GM23338 (cell line): ENCODE measurements around the gene LRMDA. TPM values are rescaled to one million over a fixed set of nuclear protein-coding genes. Genes with fewer than 3 reads are reported as not detected.

ENCODE experiments used
- ATAC-seq: fragments of 200-7000 bp; cut with Tn5 transposase; 3 replicates; pipeline ENCODE4 v1.9.1; 2020
- DNase-seq: peaks from one replicate; pipeline ENCODE4 v3.0.0-alpha.2; 2015; ENCODE audit warnings: low spot score
- H2AFZ ChIP-seq: fragments of 200-600 bp; sonication (generic); 2 replicates; pipeline ENCODE4 v1.8.0; 2016; ENCODE audit warnings: antibody characterized with exemption, mild to moderate bottlenecking, moderate library complexity
- H3F3A ChIP-seq: fragments of 200-600 bp; sonication (generic); replicated peaks from 2 replicates; pipeline ENCODE4 v1.8.0; 2017; ENCODE audit warnings: antibody characterized with exemption, mixed run types, low read depth
- H3K27ac ChIP-seq: fragments of 200-600 bp; sonication (generic); 2 replicates; pipeline ENCODE4 v1.6.1; 2016; ENCODE audit warnings: low read depth
- H3K27me3 ChIP-seq: fragments of 200-600 bp; sonication (generic); 2 replicates; pipeline ENCODE4 v1.8.0; 2016; ENCODE audit warnings: mild to moderate bottlenecking, mixed run types, moderate library complexity; ENCODE audit not compliant: insufficient read depth
- H3K36me3 ChIP-seq: fragments of 200-600 bp; sonication (generic); 2 replicates; pipeline ENCODE4 v1.8.0; 2016; ENCODE audit warnings: mild to moderate bottlenecking; ENCODE audit not compliant: insufficient read depth
- H3K4me1 ChIP-seq: fragments of 200-600 bp; sonication (generic); 2 replicates; pipeline ENCODE4 v1.8.0; 2016; ENCODE audit warnings: mild to moderate bottlenecking, moderate library complexity; ENCODE audit not compliant: insufficient read depth
- H3K4me2 ChIP-seq: fragments of 200-600 bp; sonication (generic); 2 replicates; pipeline ENCODE4 v1.7.1; 2017; ENCODE audit warnings: mixed run types
- H3K4me3 ChIP-seq: fragments of 200-600 bp; sonication (generic); 2 replicates; pipeline ENCODE4 v1.6.1; 2016; ENCODE audit warnings: mixed run types
- H3K79me2 ChIP-seq: fragments of 200-600 bp; sonication (generic); replicated peaks from 2 replicates; pipeline ENCODE4 v1.8.0; 2017; ENCODE audit warnings: mild to moderate bottlenecking; ENCODE audit not compliant: insufficient read depth
- H3K9me2 ChIP-seq: fragments of 200-600 bp; sonication (generic); 2 replicates; pipeline ENCODE4 v1.8.0; 2017; ENCODE audit not compliant: insufficient read depth
- H4K20me1 ChIP-seq: fragments of 200-600 bp; sonication (generic); replicated peaks from 2 replicates; pipeline ENCODE4 v1.8.0; 2017; ENCODE audit warnings: mild to moderate bottlenecking; ENCODE audit not compliant: insufficient read depth
- H3K27ac Mint-ChIP-seq: 2 replicates; pipeline ENCODE4 v1.8.0; 2020; ENCODE audit warnings: inconsistent platforms, mild to moderate bottlenecking, moderate library complexity, mixed read lengths
- H3K27me3 Mint-ChIP-seq: 3 replicates; pipeline ENCODE4 v1.8.0; 2022; ENCODE audit warnings: low read depth, mild to moderate bottlenecking, moderate library complexity, mixed read lengths, inconsistent platforms; ENCODE audit not compliant: insufficient read depth, poor library complexity
- H3K36me3 Mint-ChIP-seq: 3 replicates; pipeline ENCODE4 v1.8.0; 2021; ENCODE audit warnings: low read depth, mild to moderate bottlenecking, inconsistent platforms, moderate library complexity, mixed read lengths
- H3K4me1 Mint-ChIP-seq: 3 replicates; pipeline ENCODE4 v1.8.0; 2020; ENCODE audit warnings: mild to moderate bottlenecking, inconsistent platforms, mixed read lengths
- H3K4me3 Mint-ChIP-seq: 3 replicates; pipeline ENCODE4 v1.8.0; 2021; ENCODE audit warnings: moderate library complexity, mild to moderate bottlenecking, inconsistent platforms, mixed read lengths
- H3K9me3 Mint-ChIP-seq: 3 replicates; pipeline ENCODE4 v1.8.0; 2020; ENCODE audit warnings: moderate library complexity, mild to moderate bottlenecking, inconsistent platforms, mixed read lengths
- CTCF ChIP-seq, 2 experiments: fragments of 200-600 bp in 1 of 2; sonication (generic) in 1 of 2; conservative IDR thresholded peaks; 2 replicates each; pipeline versions ENCODE4 v1.5.1 to v1.6.1; 2016 to 2017; ENCODE audit warnings: antibody characterized with exemption in 2 of 2, low read depth in 2 of 2, mild to moderate bottlenecking in 2 of 2, moderate library complexity in 1 of 2
- ETS1 ChIP-seq: IDR thresholded peaks from 2 replicates; pipeline ENCODE4 v1.6.1; 2016; ENCODE audit warnings: antibody characterized with exemption
- EZH2phosphoT487 ChIP-seq: fragments of 200-600 bp; sonication (generic); IDR thresholded peaks from one replicate; pipeline ENCODE4 v1.8.1; 2018; ENCODE audit warnings: antibody characterized with exemption; ENCODE audit not compliant: unreplicated experiment
- JUNB ChIP-seq: IDR thresholded peaks from one replicate; pipeline ENCODE4 v1.6.1; 2016; ENCODE audit warnings: antibody characterized with exemption; ENCODE audit not compliant: unreplicated experiment
- POLR2AphosphoS5 ChIP-seq: IDR thresholded peaks from 2 replicates; pipeline ENCODE4 v1.6.1; 2016; ENCODE audit warnings: antibody characterized with exemption, low read depth
- REST ChIP-seq: IDR thresholded peaks from one replicate; pipeline ENCODE4 v1.6.1; 2018; ENCODE audit warnings: antibody characterized with exemption; ENCODE audit not compliant: unreplicated experiment
- STAT1 ChIP-seq: IDR thresholded peaks from one replicate; pipeline ENCODE4 v1.6.1; 2016; ENCODE audit warnings: antibody characterized with exemption; ENCODE audit not compliant: unreplicated experiment
- ZNF114 ChIP-seq: fragments of 250-450 bp; sonication (Bioruptor Pico); IDR thresholded peaks from 2 replicates; pipeline ENCODE4 v1.5.0; 2020; ENCODE audit warnings: mild to moderate bottlenecking, moderate library complexity
- ZNF331 ChIP-seq: fragments of 250-450 bp; sonication (Bioruptor Pico); IDR thresholded peaks from 2 replicates; pipeline ENCODE4 v1.5.0; 2020; ENCODE audit warnings: low read depth, mild to moderate bottlenecking, moderate library complexity
- ZNF462 ChIP-seq: fragments of 250-450 bp; sonication (Bioruptor Pico); IDR thresholded peaks from 2 replicates; pipeline ENCODE4 v1.5.0; 2020; ENCODE audit warnings: mild to moderate bottlenecking, moderate library complexity
- polyA plus RNA-seq: library from polyadenylated mRNA; unstranded; fragments of >200 nt; fragmentation: Nextera tagmentation; extraction: Ambion mirVana; gene quantifications from 2 replicates; pipeline ENCODE4 v1.2.1, GENCODE V29; 2016
- total RNA-seq: library from RNA; depleted of rRNA; stranded (reverse); fragments of >200 nt; shearing (Covaris generic); gene quantifications from 2 replicates; pipeline ENCODE4 v1.2.3, GENCODE V29; 2014

The LRMDA gene
- total and polyA plus RNA-seq, 2 experiments from 2014 or later, result 0.90 to 1.8 TPM

- H3K79me2 ChIP-seq, result no peaks in the 10 kb centered on the region
- Mint-ChIP-seq H3K4me1 (no peaks in the 10 kb centered on the region), H3K9me3 (no peaks in the 10 kb centered on the region), H3K27me3 (no peaks in the 10 kb centered on the region), H3K4me3 (no peak overlapping the region), H3K36me3 (no peaks in the 10 kb centered on the region), H3K27ac (no peak overlapping the region)
- H4K20me1 ChIP-seq, result no peaks in the 10 kb centered on the region
- no peaks in the 10 kb centered on the region for H3K4me1 ChIP-seq
- no peak overlapping the region for H3K4me2 ChIP-seq
- H3K4me3 ChIP-seq, result no peak overlapping the region
- no peak for DNase-seq
- ATAC-seq, result no peak
- no peaks in the 10 kb centered on the region for H3F3A ChIP-seq
- H3K36me3 ChIP-seq, result no peaks in the 10 kb centered on the region
- peaks cover 10% of the 10 kb centered on the region; the same call in 1 of the 2 replicates for H3K9me2 ChIP-seq
- no peak overlapping the region for H2AFZ ChIP-seq
- TF ChIP-seq CTCF (conservative IDR thresholded peaks at IDR 0.05; ENCODE audit: low read depth in 2 of 2) (no peak), REST (no peak), STAT1 (no peak), EZH2phosphoT487 (no peak), ETS1 (no peak), ZNF462 (CRISPR knock-in tag) (no peak), ZNF114 (CRISPR knock-in tag) (no peak), POLR2AphosphoS5 (no peak), ZNF331 (CRISPR knock-in tag) (no peak), JUNB (no peak)
- H3K27me3 ChIP-seq, result no peaks in the 10 kb centered on the region; the same call in 1 of the 2 replicates
- H3K27ac ChIP-seq, result no peak overlapping the region
Measured at GRCh38 chr10:76245951-76246495, 814.6 kb downstream of the LRMDA start.
